NCI-H69 (cell line): Measurements from ENCODE around the gene CHST9.
"Not testable (repeated sequence)": the region's sequence is repeated elsewhere in the genome, so short reads cannot be mapped to it uniquely, and the experiment has no call there.

Experiments used
- DNase-seq: peaks from one replicate; lab custom pipeline; 2025; lab: John Stamatoyannopoulos, UW

Gene CHST9

DNA sequence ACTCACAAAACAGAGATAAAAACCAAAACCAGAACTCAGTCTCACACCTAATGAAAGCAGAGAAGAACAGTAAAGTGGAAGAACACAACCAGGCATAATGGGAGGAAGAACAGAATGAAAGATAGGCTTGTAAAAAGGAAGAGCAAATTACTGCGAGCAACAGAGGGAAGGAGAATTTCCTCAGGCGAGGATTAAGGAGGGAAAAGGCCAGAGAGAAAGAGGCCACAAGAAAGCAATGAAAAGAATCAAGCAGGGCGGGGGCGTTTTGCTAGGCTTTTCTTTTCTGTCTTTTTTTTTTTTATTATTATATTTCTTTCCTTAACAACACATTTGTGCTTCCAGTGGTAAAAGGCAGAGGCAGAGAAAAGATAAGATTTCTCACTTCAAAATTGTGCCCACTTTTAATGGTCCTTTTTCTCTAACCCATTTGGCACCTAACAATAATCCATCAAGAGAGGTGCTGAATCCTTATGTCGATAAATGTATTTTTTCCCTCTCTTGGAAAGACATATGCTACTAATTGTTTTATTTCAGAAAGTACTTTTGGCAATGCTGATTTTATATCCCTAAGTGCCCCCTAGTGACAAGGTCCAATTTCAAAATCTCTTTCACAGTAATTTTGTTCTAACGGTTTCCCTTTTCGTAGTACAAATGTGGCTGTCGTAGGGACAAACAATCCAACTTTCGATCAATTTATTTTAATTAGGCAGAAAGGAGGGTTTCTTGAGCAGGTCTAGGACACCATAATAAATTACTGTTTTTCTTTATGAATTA is 180.9 kb downstream of the CHST9 start:
- DNase-seq: peak; percentile 44

DNA sequence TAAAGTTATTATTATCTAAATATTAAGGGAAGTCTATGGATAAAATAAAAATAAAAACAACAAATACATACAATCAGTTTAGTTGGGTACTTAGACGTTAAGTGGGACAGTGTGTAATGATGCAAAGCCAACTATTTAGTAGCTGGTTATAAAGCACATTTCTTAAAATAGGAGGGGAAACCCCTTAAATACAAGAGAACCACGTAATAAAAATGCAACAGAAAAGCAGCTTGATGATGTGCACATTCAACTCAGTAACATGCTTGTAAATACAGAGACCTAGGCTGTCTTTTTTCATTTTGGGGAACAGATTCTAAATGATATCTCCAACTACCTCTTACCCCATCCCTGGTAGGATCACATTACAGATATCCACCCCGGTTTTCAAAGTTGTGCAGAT is 185.3 kb downstream of the CHST9 start:
- DNase-seq: no peak

DNA sequence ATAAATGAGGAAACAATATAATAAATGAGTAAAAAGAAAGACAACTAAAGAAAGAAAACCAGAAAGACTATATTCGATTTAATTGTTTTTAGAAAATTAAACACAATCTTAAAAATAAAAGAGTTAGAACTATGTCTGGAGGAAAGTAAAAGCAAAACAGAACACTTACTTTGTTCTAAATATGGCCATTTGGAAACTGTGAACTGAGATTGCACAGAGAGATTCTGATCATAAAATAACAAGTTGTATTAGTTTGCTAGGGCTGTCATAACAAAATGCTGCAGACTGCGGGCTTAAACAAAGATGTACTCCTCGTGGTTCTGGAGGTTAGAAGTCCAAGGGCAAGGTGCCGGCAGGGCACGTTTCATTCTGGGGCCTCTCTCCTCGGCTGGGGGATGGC is 191.5 kb downstream of the CHST9 start:
- DNase-seq: no peak

DNA sequence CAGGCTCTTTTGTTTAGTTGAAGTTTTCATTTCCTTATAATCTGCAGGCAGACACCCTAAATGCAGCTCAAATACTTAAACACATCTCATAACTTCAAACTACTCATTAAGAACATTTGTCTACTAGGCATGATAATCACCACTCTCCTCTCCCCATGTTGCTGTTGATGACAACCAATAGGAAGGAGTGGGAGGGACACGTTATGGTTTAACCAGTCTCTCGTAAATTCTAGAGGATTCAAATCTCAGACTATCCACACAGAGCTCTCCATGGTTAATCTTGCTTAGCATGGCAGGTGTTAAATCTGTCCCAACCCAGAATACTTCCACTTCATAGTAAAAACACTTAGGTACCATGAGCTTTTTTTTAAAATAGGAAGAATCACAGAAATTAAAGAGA is 192.2 kb downstream of the CHST9 start:
- DNase-seq: peak; percentile 72

DNA sequence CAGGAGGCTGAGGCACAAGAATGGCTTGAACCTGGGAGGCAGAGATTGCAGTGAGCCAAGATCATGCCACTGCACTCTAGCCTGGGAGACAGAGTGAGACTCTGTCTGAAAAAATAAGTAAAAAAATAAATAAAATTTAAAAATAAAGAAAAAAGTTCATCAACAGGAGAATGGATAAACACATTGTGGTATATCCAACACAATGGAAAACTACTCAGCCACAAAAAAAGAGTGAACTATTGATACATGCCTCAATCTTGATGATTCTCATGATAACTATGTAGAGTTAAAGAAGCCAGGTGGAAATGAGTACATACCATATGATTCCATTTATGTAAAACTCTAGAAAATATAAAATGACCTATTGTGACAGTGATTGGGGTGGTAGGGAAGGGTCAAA is 195.3 kb downstream of the CHST9 start:
- no peak for DNase-seq

DNA sequence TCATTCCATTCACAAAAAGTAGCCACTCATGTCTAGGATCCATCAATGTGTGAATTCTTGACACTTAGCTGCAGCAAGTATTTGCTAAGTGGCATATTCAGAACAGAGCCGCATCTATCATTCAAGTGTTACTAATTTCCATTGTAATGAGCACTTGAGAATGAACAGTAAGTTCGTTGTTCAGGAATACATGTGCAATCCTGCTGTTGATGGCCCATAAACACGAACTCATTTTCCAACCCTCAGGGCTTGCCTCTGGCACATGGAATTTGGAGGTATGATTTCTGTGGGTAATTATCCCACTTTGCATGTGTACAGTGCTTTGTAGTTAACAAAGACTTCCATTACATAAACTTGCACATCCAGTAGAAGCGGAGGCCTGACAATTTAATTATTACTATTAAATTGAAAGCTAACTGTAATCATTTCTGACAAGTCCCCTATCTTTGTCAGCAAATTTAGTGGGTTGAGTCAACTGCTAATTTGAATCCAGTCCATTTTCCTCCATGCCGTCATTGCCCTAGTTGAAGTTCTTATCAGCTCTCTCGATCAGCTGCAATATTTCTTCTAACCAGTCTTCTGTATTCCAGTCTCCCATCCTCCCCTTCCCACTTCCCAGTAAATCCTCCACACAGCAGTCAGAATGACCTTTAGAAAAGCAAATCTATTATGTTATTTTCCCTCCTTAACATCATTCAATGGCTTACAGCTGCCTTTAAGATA is 203.6 kb downstream of the CHST9 start:
- DNase-seq: peak; percentile 98

DNA sequence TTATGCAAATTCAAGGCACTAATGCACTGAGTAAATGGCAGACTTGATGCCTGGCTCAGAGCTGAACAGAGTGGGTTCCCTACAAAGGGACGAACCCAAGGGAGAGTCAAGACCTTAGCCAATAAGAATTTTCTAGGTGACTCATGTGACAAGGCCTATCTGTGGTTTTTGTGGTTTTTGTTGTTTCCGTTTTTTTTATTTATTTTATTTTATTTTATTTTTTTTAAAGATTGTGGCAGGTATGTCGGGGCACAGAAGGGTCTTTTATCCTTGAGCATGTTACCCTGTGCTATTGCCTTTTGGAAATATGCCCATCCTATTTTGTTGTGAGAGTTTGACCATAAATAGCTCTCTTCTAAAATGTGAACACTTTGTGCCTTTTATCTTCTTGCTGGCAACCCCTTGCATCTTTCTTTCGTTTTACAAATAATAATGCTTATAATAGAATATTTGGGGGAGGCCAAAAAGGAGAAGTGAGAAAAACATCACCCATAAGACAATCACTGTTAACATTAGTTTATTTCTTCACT is 206.2 kb downstream of the CHST9 start:
- DNase-seq: no peak

DNA sequence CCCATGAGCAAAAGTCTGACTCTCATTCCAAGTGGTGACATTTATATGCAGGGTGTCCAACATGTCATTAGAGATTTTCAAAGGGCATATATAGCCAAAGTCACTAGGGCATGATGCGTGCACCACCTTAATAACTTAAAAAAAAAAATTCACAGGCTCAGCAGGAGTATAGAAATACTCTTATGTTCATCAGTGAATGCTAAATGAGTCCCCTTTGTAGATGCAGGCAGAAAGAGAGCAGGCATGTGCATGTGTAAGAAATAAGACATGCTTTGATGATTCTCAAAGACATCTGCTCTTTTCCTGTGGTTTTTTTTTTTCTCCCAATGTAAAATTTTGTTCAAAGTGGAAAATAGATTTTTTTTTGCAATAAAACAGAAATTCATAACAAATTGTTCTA is 207.3 kb downstream of the CHST9 start:
- DNase-seq: no peak

DNA sequence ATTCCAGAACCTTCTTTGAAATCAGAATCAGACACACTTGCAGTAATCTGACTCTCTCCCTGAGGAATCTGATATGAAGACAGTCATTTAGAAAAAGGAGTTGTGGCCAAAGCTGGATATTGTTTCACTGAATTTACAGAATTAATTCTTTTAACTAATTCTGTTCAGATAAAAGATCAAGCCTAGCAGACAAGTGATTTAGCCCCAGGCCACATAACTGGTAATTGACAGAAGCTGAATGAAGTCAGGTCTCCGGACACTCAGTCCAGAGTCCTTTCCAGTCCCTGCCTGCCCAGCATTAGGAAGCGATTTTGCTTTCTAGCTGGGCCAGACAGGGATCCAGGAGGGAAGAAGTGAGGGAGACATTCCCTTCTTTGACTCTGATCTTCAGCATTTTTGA is 208.9 kb downstream of the CHST9 start:
- peak; percentile 22 for DNase-seq

DNA sequence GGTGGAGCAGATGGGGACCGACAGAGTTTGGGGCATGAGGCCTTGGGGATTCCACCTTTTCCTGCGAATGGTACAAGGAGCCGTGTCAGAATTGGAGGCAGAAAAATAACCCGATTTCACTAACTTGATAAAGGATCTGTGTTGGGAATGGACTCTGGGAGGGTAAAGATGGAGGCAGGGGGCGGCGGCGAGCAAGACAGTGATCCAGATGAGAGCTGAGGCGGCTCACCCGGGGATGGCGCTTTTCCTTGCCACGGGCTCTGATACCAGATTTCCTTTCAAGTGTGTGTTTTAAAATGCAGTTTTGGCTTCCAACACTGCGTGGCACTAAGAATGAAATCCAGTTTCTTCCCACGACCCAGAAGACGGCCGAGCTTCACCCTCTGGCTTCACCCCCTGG is 212.6 kb downstream of the CHST9 start:
- DNase-seq: not testable (repeated sequence)

DNA sequence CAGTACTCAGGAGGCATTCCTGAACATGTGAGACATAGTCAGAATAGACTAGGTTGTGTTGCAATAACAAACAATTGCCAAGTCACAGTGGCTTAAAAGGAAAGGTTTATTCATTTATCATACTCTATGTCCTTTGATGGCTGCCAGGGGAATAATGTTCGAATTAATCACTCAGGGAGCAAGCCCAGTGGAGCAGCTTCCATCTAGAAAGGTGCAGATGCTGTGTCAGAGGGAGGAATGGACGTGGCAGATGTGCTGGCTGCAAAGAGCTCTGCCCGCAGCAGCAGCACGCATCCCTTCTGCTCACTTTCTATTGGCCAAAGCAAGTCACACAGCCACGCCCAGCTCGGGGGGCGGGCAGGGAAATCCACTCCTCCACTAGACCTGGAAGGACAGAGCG is 213.7 kb downstream of the CHST9 start:
- no peak for DNase-seq

DNA sequence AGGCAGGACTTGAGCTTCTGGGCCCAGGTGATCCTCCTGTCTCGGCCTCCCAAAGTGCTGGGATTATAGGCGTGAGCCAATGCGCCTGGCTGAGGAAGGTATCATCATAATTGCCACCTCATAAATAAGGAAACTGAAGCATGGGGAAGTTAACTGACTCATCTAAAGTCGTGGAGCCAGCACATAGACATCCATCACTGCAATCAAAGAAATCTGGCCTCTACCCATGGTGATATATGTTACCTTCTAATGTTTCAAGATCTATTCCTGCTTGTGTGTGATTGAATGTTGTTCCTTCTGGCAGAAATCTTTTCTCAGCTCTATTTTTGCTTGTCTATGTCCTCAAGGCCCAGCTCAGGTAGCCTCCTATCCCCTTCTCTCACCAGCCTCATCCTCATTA is 214.5 kb downstream of the CHST9 start:
- DNase-seq: no peak

DNA sequence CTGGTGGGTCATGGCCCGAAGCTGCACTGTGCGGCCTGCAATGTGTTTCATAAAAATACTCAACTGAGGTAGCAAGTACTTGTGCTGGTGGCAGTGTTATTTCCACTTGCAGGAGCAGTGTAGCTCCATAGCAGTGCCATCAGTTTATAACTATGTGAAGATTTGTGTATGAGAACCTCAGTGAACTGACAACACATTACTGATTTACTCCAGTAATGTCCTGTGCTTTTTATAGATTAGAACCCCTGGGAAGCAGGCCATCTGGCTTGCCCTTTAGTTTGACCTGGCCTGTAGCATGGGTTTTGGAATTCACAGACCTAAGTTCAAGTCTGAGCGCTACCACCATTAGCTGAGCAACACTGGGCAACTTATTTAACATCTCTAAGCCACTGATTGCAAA is 219.9 kb downstream of the CHST9 start:
- no peak for DNase-seq

DNA sequence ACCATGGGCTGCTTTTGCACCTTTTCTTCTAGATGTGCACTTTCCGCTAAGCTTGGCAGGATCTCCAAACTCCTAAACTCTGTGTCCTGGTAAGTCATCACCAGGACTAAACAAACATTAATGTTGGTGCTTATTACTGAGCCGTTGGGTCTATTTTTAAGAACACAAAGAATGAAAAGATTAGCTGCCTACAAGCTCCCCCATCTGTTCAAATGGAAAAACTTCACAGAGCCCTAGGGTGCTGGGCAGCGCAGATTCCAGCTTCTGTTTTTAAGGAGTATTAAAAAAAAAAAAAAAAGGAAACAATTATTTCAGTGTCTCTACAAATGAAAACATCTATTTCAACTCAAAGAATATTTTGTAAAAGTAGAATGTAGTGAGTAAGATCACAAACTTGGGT is 221.8 kb downstream of the CHST9 start:
- DNase-seq: peak; percentile 68

DNA sequence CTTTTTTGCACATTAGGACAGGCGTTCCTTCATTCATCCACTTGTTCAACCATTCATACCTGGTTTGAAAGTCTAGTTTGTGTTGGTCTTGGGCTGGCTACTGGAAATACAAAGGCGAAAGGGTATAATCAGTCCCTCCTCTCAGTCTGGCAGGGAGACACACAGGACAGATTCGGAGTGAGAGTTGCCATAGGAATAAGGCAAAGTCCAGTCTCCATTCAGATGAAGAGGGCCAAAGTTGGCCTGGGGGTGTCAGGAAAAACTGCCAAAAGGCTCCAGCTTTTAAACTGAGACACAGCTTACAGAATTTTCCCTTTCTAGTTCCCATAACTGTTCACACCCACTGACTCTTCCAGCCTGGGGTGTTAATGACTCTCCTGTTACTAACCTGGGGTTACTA is 223.3 kb downstream of the CHST9 start:
- peak; percentile 33 for DNase-seq

DNA sequence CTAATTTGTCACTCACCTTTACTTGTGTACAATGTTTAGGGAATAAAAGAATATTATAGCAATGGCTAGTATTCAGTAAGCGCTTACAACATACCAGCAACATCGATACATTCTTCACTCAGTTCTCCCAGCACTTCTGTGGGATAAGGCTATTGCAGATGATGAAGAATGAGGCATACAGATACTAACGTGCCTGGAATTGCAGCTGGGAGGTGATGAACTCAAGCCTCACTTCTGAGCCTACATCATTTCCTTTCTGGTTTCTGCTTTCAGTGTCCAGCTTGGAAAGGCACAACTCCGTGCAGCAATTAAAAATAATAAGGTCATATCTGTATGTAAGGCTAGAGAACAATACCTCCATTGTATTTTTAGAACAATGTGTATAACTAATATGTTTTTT is 224.2 kb downstream of the CHST9 start:
- peak; percentile 32 for DNase-seq

DNA sequence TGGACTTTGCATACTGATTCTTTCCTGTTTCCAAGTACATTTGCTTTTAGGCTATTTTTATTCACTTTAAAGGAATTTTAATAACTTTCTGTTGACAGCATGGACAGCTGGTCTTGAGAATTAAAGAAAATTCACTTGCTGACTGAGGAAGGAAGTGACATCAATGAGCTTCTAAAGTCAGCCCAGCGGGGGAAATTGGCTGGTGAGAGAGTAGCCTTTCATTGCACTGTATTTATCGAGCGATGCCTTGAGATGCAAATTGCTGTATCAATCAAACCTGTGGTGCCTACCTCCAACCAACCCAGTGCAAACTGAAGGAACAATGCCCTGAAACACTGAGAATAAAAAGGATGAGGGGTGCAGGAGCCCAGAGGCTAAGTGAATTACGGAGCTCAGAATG is 228.2 kb downstream of the CHST9 start:
- DNase-seq: peak; percentile 89

DNA sequence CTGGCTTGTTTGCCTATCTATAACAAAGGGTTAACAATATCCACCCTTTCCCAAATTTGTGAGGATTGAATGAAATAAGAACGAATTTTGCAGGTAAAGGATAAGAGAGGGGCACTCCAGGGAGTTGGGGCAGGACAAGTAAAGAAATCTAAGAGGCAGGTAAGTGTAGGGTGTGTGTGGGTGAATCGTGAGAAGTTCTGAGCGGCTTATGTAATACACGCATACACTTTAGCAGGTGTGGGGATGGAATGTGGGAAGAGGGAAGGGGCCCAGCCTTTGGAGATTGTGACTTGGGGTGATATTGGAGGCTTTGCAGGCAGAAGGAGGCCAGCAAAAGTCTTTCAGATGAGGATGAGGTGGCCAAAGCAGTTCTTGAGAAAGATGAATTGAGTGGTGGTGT is 236.4 kb downstream of the CHST9 start:
- DNase-seq: no peak

DNA sequence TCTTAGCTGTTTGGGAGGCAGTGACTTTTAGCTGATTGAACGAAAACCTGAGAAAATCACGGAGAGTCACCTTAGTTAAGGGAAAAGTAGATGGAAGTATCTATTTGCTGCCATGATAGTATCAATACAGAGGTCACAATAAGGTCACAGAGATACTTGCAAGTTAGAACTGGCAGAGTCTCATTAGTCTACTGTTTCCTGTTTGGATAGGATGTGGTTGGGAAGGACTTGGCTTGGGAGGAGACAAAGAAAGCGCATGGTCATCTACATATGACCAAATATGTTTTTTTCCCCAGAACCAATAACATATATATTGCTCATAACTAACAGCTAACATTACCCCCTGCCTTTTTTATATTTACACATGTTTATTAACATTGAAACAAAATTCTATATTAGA is 241.2 kb downstream of the CHST9 start:
- peak; percentile 20 for DNase-seq

DNA sequence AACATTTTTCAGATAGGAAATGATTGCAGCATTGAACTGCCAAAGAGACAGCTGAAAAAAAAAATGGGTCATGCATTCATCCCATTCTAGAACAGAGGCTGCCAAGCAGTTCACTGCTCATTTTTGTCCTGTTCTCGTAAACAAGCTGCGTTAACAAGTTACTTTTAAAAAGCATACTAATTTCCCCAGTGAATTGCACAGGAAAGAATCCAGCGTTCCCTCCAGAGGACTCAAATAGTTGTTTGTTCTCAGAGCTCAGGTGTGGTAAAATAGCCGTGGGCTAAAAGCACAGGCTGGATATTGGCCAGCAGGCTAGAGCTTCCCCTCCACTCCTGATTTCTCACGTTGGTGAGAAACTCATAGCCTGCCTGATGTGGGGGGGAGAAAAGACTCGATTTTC is 243.5 kb downstream of the CHST9 start:
- DNase-seq: peak; percentile 91

DNA sequence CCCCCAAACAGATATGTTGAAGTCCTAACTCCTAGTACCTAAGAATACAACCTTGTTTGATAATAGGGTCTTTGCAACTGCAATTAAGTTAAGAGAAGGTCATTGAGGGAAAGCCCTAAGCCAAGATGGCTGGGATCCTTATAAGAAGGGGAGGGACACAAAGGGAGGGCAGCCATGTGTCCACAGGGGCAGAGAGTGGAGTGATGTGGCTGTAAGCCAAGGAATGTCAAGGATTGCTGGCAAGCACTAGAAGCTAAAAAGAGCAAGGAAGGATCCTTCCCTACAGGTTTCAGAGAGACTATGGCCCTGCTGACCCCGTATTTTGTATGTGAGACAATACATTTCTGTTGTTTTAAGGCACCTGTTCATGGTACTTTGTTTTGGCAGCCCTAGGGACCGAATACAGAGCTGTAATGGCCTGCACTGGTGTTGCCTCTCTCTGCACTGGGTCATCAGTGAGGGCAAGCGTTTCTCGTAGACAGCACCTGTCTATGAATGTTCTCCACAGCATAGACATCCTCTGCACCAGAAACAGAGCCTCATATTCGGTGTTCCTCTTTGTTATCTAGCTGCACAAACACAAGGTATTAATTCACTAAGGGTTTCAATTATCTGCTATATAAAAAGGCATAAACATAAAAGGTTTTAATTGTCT is 244.2 kb downstream of the CHST9 start:
- DNase-seq: peak; percentile 49

DNA sequence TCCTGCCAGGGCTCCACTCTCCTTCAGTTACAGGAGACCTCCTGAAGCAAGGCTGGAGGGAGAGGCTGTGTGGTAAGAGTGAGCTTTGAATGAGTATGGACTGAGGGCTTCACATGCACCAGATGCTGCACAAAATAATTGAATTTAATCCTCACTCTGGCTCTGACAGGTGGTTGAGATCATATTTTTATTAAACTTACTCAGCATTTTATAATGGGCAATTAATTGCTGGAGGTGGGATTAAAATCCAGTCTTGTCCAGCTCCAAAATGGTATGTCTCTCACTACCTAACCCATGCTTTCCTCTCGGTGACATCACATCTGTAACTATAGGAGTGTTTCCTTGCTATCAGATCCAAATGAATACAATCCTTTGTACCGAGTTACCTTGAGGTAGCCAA is 253.4 kb downstream of the CHST9 start:
- DNase-seq: no peak

DNA sequence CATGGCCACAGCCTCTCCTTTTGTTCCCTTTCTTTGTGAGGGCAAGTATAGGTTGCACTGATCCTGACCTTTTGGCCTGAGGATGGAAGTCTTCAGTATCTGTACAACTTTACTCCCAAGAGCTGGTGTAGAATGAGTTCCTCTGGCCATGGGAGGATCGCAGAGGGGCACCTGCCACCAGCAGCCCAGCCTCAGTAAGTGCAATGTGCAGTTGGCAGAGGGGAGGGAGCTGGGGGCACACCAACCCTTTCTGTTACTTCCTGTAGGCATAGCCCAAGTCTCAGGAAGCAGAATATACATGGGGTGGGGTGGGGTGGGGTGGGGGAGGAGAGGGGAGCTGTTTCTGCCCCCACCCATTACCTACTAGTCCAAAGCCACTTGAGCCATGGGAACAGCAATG is 254.5 kb downstream of the CHST9 start:
- no peak for DNase-seq
